ENCODE data around the gene KRTAP10-1.

The KRTAP10-1 gene

GRCh38 chr21:44529011-44529421 is 11.0 kb downstream of the KRTAP10-1 start:
- H3K36me3 ChIP-seq (ENCODE audit: control insufficient read depth, insufficient read depth, low read length) = no peaks in the 10 kb centered on the region
- no peaks in the 10 kb centered on the region for H3K27me3 ChIP-seq (replicated peaks; ENCODE audit: control insufficient read depth, insufficient read depth, low read length)
- no peak for DNase-seq (ENCODE audit: extremely low read depth, insufficient read length)
- TF ChIP-seq CTCF (IDR thresholded peaks at IDR 0.05; ENCODE audit: insufficient read depth, low read length, poor library complexity, severe bottlenecking) = no peak
- H3K4me3 ChIP-seq (replicated peaks; ENCODE audit: low read depth, low read length) = no peak overlapping the region

GRCh38 chr21:44528634-44528995 is 11.4 kb downstream of the KRTAP10-1 start:
- TF ChIP-seq CTCF (IDR thresholded peaks at IDR 0.05; ENCODE audit: insufficient read depth, low read length, poor library complexity, severe bottlenecking) = no peak
- Histone ChIP-seq H3K4me3 (replicated peaks; ENCODE audit: low read depth, low read length) (no peak overlapping the region), H3K36me3 (ENCODE audit: control insufficient read depth, insufficient read depth, low read length) (no peaks in the 10 kb centered on the region), H3K27me3 (replicated peaks; ENCODE audit: control insufficient read depth, insufficient read depth, low read length) (no peaks in the 10 kb centered on the region)
- no peak for DNase-seq (ENCODE audit: extremely low read depth, insufficient read length)

- no peaks in the 10 kb centered on the region for H3K36me3 ChIP-seq (ENCODE audit: control insufficient read depth, insufficient read depth, low read length)
- TF ChIP-seq CTCF (IDR thresholded peaks at IDR 0.05; ENCODE audit: insufficient read depth, low read length, poor library complexity, severe bottlenecking) = no peak
- H3K27me3 ChIP-seq (replicated peaks; ENCODE audit: control insufficient read depth, insufficient read depth, low read length) = no peaks in the 10 kb centered on the region
- DNase-seq (ENCODE audit: extremely low read depth, insufficient read length) = no peak
- H3K4me3 ChIP-seq (replicated peaks; ENCODE audit: low read depth, low read length) = no peak overlapping the region
Observed at GRCh38 chr21:44527983-44528633, 11.9 kb downstream of the KRTAP10-1 start.

- no peaks in the 10 kb centered on the region for H3K27me3 ChIP-seq (replicated peaks; ENCODE audit: control insufficient read depth, insufficient read depth, low read length)
Observed at GRCh38 chr21:44527156-44527982, 12.6 kb downstream of the KRTAP10-1 start.

More at GRCh38 chr21:44527156-44527982, 12.6 kb downstream of the KRTAP10-1 start:
- Histone ChIP-seq H3K4me3 (replicated peaks; ENCODE audit: low read depth, low read length) (no peak overlapping the region), H3K36me3 (ENCODE audit: control insufficient read depth, insufficient read depth, low read length) (no peaks in the 10 kb centered on the region)
- no peak for TF ChIP-seq CTCF (IDR thresholded peaks at IDR 0.05; ENCODE audit: insufficient read depth, low read length, poor library complexity, severe bottlenecking)
- no peak for DNase-seq (ENCODE audit: extremely low read depth, insufficient read length)

Measured in GM06990 (cell line).